ENCODE results near the gene BCAS3.

BCAS3 gene

GRCh38 chr17:60781880-60782412 is 104.3 kb downstream of the BCAS3 start:
- H3K27ac ChIP-seq = no peak overlapping the region
- no peak for TF ChIP-seq CTCF (conservative IDR thresholded peaks at IDR 0.05; ENCODE audit: low read depth)
- ChIA-PET POLR2A (ENCODE audit: low non-redundant PET) (no interaction called here), CTCF (interaction anchor here (0.6 kb wide), 1 partner anchor 101 kb away, joined by 3 read pairs; no protein-coding TSS in a partner anchor)
- no peak for DNase-seq (ENCODE audit: low spot score)

- TF ChIP-seq CTCF (conservative IDR thresholded peaks at IDR 0.05; ENCODE audit: low read depth) = no peak
- CTCF ChIA-PET = interaction anchor here (0.6 kb wide), 1 partner anchor 102 kb away, joined by 3 read pairs; no protein-coding TSS in a partner anchor
- no peak for DNase-seq (ENCODE audit: low spot score)
- no peak overlapping the region for H3K27ac ChIP-seq
- POLR2A ChIA-PET (ENCODE audit: low non-redundant PET) = no interaction called here
Observed at GRCh38 chr17:60782742-60783141, 105.1 kb downstream of the BCAS3 start.

GRCh38 chr17:60790205-60790604 is 112.6 kb downstream of the BCAS3 start:
- TF ChIP-seq CTCF (conservative IDR thresholded peaks at IDR 0.05; ENCODE audit: low read depth) = no peak
- H3K27ac ChIP-seq = no peak overlapping the region
- no peak for DNase-seq (ENCODE audit: low spot score)
- POLR2A ChIA-PET (ENCODE audit: low non-redundant PET) = no interaction called here
- CTCF ChIA-PET = no interaction called here

GRCh38 chr17:60792250-60792898 is 114.7 kb downstream of the BCAS3 start:
- TF ChIP-seq CTCF (conservative IDR thresholded peaks at IDR 0.05; ENCODE audit: low read depth) = no peak
- no peak for DNase-seq (ENCODE audit: low spot score)
- POLR2A ChIA-PET (ENCODE audit: low non-redundant PET) = no interaction called here
- CTCF ChIA-PET = no interaction called here
- H3K27ac ChIP-seq = no peak overlapping the region

GRCh38 chr17:60798576-60798975 is 120.9 kb downstream of the BCAS3 start:
- CTCF ChIA-PET = no interaction called here
- no peak overlapping the region for H3K27ac ChIP-seq
- TF ChIP-seq CTCF (conservative IDR thresholded peaks at IDR 0.05; ENCODE audit: low read depth) = no peak
- DNase-seq (ENCODE audit: low spot score) = no peak
- POLR2A ChIA-PET (ENCODE audit: low non-redundant PET) = no interaction called here

- CTCF ChIA-PET = interaction anchor here (0.6 kb wide), 1 partner anchor 14 kb away, joined by 3 read pairs; no protein-coding TSS in a partner anchor
- POLR2A ChIA-PET (ENCODE audit: low non-redundant PET) = interaction anchor here (0.5 kb wide), 1 partner anchor 270 kb away, joined by 8 read pairs; no protein-coding TSS in a partner anchor
- H3K27ac ChIP-seq = no peak overlapping the region
- no peak for TF ChIP-seq CTCF (conservative IDR thresholded peaks at IDR 0.05; ENCODE audit: low read depth)
- DNase-seq (ENCODE audit: low spot score) = no peak
Observed at GRCh38 chr17:60802377-60802776, 124.7 kb downstream of the BCAS3 start.

All from RWPE1 (cell line).